NB4 (cell line): ENCODE data around the gene ARL4D.
"Not testable (repeated sequence)": the region's sequence is repeated elsewhere in the genome, so short reads cannot be mapped to it uniquely, and the experiment has no call there.

Source experiments
- MYC ChIP-seq: IDR thresholded peaks from 2 replicates; pipeline ENCODE4 v1.6.1; 2011; ENCODE audit warnings: low read depth, low read length
- POLR2A ChIP-seq: IDR thresholded peaks from 2 replicates; pipeline ENCODE4 v1.6.1; 2011; ENCODE audit warnings: mild to moderate bottlenecking; ENCODE audit not compliant: insufficient read length; ENCODE audit errors: extremely low read depth
- TF ChIP-seq, protein P1 (sequence below): IDR thresholded peaks from one replicate; pipeline ENCODE4 v1.5.1; 2012; ENCODE audit warnings: low read depth, low read length
- TF ChIP-seq, protein P2 (sequence below): IDR thresholded peaks from 2 replicates; pipeline ENCODE4 v1.6.1; 2011; ENCODE audit warnings: low read depth, low read length

DNA sequence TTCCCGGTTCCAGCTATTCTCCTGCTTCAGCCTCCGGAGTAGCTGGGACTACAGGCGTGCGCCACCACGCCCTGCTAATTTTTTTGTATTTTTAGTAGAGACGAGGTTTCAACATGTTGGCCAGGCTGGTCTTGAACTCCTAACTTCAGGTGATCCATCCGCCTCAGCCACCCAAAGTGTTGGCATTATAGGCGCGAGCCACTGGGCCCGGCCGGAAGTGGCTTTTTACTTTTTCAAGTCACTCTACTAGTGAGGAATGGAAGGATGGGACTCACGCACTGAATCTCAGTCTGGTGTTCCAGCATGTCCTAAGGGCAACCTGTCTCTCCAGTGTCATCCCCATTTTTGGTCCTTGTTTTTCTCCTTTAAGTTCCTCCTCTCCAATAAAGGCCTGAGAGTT lies 4.1 kb upstream of the ARL4D start:
- TF ChIP-seq, protein P1, sequence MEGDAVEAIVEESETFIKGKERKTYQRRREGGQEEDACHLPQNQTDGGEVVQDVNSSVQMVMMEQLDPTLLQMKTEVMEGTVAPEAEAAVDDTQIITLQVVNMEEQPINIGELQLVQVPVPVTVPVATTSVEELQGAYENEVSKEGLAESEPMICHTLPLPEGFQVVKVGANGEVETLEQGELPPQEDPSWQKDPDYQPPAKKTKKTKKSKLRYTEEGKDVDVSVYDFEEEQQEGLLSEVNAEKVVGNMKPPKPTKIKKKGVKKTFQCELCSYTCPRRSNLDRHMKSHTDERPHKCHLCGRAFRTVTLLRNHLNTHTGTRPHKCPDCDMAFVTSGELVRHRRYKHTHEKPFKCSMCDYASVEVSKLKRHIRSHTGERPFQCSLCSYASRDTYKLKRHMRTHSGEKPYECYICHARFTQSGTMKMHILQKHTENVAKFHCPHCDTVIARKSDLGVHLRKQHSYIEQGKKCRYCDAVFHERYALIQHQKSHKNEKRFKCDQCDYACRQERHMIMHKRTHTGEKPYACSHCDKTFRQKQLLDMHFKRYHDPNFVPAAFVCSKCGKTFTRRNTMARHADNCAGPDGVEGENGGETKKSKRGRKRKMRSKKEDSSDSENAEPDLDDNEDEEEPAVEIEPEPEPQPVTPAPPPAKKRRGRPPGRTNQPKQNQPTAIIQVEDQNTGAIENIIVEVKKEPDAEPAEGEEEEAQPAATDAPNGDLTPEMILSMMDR = not testable (repeated sequence)
- not testable (repeated sequence) for TF ChIP-seq POLR2A, MYC
- TF ChIP-seq, protein P2, sequence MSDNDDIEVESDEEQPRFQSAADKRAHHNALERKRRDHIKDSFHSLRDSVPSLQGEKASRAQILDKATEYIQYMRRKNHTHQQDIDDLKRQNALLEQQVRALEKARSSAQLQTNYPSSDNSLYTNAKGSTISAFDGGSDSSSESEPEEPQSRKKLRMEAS = not testable (repeated sequence)
